Activated naive CD8-positive, alpha-beta T cell treated with anti-CD3 and anti-CD28 coated beads for 36 hours (primary cell): ENCODE measurements around the gene DHX58. TPM values are rescaled to one million over a fixed set of nuclear protein-coding genes. Genes with fewer than 3 reads are reported as not detected.

Experiments
- DNase-seq: peaks from one replicate; pipeline ENCODE4 v3.0.0; 2021
- H3K27ac Mint-ChIP-seq: one replicate; pipeline ENCODE4 v1.8.0; 2022; ENCODE audit warnings: mild to moderate bottlenecking, moderate library complexity, mixed read lengths
- H3K27me3 Mint-ChIP-seq: one replicate; pipeline ENCODE4 v1.8.0; 2022; ENCODE audit warnings: mild to moderate bottlenecking, mixed read lengths
- H3K36me3 Mint-ChIP-seq: one replicate; pipeline ENCODE4 v1.8.0; 2021; ENCODE audit warnings: mild to moderate bottlenecking, mixed read lengths
- H3K4me1 Mint-ChIP-seq: one replicate; pipeline ENCODE4 v1.8.0; 2021; ENCODE audit warnings: mixed read lengths
- H3K4me3 Mint-ChIP-seq: one replicate; pipeline ENCODE4 v1.8.0; 2022; ENCODE audit warnings: mild to moderate bottlenecking, moderate library complexity, mixed read lengths
- H3K9me3 Mint-ChIP-seq: one replicate; pipeline ENCODE4 v1.8.0; 2022; ENCODE audit warnings: mixed read lengths
- total RNA-seq, 2 experiments: library from RNA; stranded (reverse); gene quantifications; one replicate each; pipeline ENCODE4 v1.2.3, GENCODE V29; 2021

DHX58 gene
- total RNA-seq, 2 experiments from 2014 or later = 23.5 to 24.9 TPM

DNA sequence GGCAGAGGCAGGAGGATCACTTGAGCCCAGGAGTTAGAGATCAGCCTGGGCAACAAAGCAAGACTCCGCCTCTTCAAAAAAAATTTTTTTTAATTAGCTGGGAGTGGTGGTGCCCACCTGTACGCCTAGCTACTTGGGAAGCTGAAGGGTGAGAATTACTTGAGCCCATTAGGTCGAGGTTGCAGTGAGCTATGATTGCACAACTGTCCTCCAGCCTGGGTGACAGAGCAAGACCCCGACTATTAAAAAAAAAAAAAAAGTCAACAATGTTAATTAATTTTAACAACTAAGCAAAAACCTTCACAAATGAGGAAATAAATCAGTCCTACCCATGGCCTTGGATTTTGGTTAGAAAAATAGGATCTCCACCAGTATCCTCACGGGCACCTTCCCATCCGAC is 5.4 kb downstream of the DHX58 start:
- H3K36me3 Mint-ChIP-seq = peaks cover 7% of the 10 kb centered on the region
- peaks cover 23% of the 10 kb centered on the region for H3K4me1 Mint-ChIP-seq
- H3K4me3 Mint-ChIP-seq = peak overlapping the region; percentile 59
- no peak for DNase-seq
- H3K9me3 Mint-ChIP-seq = no peaks in the 10 kb centered on the region
- no peaks in the 10 kb centered on the region for H3K27me3 Mint-ChIP-seq
- no peak overlapping the region for H3K27ac Mint-ChIP-seq

DNA sequence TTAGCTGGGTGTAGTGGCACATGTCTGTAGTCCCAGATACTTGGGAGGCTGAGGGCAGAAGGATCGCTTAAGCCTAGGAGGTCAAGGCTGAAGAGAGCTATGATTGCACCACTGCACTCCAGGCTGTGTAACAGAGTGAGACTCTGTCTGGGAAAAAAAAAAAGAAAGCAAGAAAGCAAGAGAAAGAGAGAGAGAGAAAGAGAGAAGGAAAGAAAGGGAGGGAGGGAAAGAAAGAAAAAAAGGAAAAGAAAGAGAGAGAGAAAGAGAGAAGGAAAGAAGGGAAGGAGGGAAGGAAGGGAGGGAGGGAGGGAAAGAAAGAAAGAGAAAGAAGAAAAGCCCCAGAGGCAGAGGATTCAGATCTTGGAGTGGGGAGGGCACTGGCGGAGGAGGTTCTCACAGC is 6.5 kb downstream of the DHX58 start:
- Mint-ChIP-seq H3K36me3 (peaks cover 7% of the 10 kb centered on the region), H3K9me3 (no peaks in the 10 kb centered on the region), H3K27me3 (no peaks in the 10 kb centered on the region), H3K4me1 (peaks cover 20% of the 10 kb centered on the region), H3K27ac (no peak overlapping the region), H3K4me3 (no peak overlapping the region)
- no peak for DNase-seq

- Mint-ChIP-seq H3K27me3 (no peaks in the 10 kb centered on the region), H3K27ac (no peak overlapping the region), H3K36me3 (peaks cover 4% of the 10 kb centered on the region), H3K4me3 (no peak overlapping the region), H3K4me1 (peaks cover 12% of the 10 kb centered on the region), H3K9me3 (no peaks in the 10 kb centered on the region)
- DNase-seq = no peak
Observed at GRCh38 chr17:42104264-42104663, 8.2 kb downstream of the DHX58 start.

GRCh38 chr17:42103221-42103954 is 9.1 kb downstream of the DHX58 start:
- DNase-seq = no peak
- no peak overlapping the region for H3K27ac Mint-ChIP-seq
- peaks cover 4% of the 10 kb centered on the region for H3K36me3 Mint-ChIP-seq
- no peaks in the 10 kb centered on the region for H3K27me3 Mint-ChIP-seq
- H3K4me1 Mint-ChIP-seq = peaks cover 12% of the 10 kb centered on the region
- H3K4me3 Mint-ChIP-seq = no peak overlapping the region
- H3K9me3 Mint-ChIP-seq = no peaks in the 10 kb centered on the region

- Mint-ChIP-seq H3K27ac (no peak overlapping the region), H3K4me3 (no peak overlapping the region), H3K36me3 (no peaks in the 10 kb centered on the region), H3K27me3 (peaks cover 14% of the 10 kb centered on the region), H3K9me3 (no peaks in the 10 kb centered on the region), H3K4me1 (peaks cover 5% of the 10 kb centered on the region)
- peak; percentile 77 for DNase-seq
Observed at GRCh38 chr17:42101513-42102292, 10.8 kb downstream of the DHX58 start.

GRCh38 chr17:42098730-42099399 is 13.6 kb downstream of the DHX58 start:
- Mint-ChIP-seq H3K4me3 (no peak overlapping the region), H3K4me1 (peaks cover 5% of the 10 kb centered on the region), H3K9me3 (no peaks in the 10 kb centered on the region), H3K27me3 (peaks cover 30% of the 10 kb centered on the region), H3K27ac (no peak overlapping the region), H3K36me3 (no peaks in the 10 kb centered on the region)
- no peak for DNase-seq

DNA sequence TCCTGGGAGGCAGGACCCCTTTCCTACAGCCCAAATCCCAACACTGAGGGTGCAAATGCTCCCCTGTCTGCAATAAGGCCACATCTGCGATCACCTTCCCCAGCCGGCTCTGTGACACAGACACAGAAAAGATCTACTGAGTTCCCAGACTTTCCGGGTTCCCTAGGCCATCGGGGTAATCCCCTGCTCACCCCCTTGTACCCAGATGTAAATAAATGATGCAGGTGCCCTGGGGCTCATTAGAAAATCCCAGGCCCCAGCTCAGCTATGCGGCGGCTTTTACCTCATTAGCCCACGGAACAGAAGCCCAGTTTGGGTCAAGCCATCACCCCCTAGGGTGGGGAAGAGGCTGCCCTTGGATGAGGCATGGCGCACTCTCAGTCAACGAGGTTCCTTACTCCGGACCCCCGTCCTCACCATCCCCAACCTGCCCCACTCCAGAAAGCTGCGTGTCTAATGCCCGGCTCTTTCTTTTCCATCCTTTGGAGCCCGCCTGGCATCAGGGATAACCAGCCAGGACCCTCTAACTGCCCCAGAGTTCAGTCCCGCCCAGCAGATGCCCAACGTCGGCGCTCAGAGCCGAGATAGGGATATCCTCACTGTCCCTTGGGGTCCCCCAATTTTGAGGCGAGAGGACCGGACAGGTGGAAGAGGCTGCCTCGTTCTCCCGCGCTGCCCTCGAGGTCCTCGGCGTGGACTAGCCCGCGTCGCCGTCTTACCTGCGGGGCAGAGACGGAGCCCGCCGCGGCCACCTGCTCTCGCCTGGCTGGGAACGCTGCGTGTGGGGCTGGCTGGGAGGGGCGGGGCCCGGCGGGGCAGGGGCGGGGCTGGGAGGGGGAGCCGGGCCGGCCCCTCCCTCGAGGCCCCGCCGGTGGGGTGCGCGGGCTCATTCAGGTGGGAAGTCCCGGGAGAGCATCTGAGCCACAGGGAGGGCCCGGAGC is 14.6 kb downstream of the DHX58 start, which contains the start of gene ZNF385C:
TSS of gene ZNF385C (minus strand) at position 783 of the 941 bp plus-strand sequence. CDS start 35,417 bp downstream, outside the sequence.
- Mint-ChIP-seq H3K36me3 (no peaks in the 10 kb centered on the region), H3K4me3 (peak within 1 kb of the TSS; percentile 52), H3K27ac (no peak within 1 kb of the TSS), H3K27me3 (peaks cover 30% of the 10 kb centered on the region), H3K4me1 (peaks cover 5% of the 10 kb centered on the region), H3K9me3 (no peaks in the 10 kb centered on the region)
- peak; percentile 52 for DNase-seq

DNA sequence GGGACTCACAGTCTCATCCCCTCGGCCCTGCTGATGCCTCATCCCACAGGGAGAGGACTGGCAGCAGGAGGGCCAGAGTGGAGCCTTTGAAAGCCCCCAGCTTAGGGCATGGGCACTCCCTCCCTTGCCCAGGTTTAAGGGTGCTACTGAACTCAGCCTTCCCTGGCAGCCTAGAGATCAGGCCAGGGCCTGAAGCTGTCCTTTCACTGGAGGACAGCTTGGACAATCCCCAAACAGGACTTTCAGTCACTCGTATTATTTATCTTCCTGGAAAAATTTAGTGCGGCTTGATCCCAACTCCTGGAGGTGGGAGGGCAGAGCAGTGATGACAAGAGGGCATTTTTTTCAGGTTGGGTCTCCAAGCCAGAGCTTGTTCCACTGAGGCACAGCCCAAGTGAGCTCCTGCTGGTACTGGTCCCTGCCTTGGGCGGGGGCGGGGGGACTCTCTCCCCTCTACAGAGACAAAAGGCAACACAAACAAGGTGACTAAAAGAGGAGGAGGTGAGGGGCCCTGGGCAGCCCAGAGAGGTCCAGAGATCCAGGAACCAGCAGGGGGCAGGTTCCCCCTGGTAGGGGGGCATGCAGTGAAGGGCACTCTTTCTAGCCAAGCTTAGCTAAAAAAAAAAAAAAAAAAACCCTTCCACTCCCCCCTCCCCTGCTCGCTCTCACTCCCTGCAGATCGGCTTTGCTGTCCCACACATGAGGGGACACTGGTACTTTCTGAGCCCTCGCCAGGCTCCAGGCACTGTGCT is 16.0 kb downstream of the DHX58 start:
- peaks cover 5% of the 10 kb centered on the region for H3K4me1 Mint-ChIP-seq
- no peaks in the 10 kb centered on the region for H3K9me3 Mint-ChIP-seq
- no peak for DNase-seq
- H3K27ac Mint-ChIP-seq = no peak overlapping the region
- no peaks in the 10 kb centered on the region for H3K36me3 Mint-ChIP-seq
- peaks cover 33% of the 10 kb centered on the region for H3K27me3 Mint-ChIP-seq
- H3K4me3 Mint-ChIP-seq = no peak overlapping the region

DNA sequence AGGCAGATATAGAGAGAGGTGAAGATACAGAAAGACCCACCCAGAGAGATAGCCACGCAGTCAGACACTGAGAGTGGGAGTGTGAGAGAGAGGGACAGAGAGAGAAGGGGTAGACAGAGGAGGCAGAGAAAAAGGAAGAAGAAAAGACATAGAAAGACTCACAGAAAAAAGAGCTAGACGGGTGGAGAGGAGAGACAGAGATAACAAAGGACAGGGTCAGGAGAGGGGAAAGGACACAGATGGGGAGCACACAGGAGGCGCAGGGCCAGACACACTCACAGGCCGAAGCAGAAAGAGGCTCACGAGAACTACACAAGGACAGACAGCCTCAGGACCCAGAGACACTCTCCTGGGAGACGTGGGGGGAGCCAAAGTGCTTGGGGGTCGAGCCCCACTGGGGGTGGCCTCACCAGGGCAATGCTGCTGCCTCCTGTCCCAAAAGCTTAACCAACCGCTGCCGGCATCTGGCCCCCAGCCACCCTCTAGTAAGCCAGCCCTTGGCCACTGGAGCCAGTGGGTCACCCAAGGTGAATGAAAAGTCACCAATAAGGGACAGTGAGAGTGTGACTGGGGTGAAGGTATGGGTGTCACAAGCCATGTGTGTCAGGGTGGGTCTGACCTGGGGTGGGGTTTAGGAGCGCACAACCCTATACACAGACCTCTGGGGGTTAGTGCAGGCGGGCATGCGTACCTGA is 18.0 kb downstream of the DHX58 start:
- no peak overlapping the region for H3K4me3 Mint-ChIP-seq
- H3K27me3 Mint-ChIP-seq = peaks cover 37% of the 10 kb centered on the region
- no peak for DNase-seq
- peaks cover 3% of the 10 kb centered on the region for H3K4me1 Mint-ChIP-seq
- no peaks in the 10 kb centered on the region for H3K9me3 Mint-ChIP-seq
- H3K36me3 Mint-ChIP-seq = no peaks in the 10 kb centered on the region
- no peak overlapping the region for H3K27ac Mint-ChIP-seq

- peaks cover 3% of the 10 kb centered on the region for H3K4me1 Mint-ChIP-seq
- H3K4me3 Mint-ChIP-seq = no peak overlapping the region
- H3K9me3 Mint-ChIP-seq = no peaks in the 10 kb centered on the region
- DNase-seq = no peak
- H3K36me3 Mint-ChIP-seq = no peaks in the 10 kb centered on the region
- H3K27ac Mint-ChIP-seq = no peak overlapping the region
- peaks cover 35% of the 10 kb centered on the region for H3K27me3 Mint-ChIP-seq
Observed at GRCh38 chr17:42092939-42093338, 19.6 kb downstream of the DHX58 start.

DNA sequence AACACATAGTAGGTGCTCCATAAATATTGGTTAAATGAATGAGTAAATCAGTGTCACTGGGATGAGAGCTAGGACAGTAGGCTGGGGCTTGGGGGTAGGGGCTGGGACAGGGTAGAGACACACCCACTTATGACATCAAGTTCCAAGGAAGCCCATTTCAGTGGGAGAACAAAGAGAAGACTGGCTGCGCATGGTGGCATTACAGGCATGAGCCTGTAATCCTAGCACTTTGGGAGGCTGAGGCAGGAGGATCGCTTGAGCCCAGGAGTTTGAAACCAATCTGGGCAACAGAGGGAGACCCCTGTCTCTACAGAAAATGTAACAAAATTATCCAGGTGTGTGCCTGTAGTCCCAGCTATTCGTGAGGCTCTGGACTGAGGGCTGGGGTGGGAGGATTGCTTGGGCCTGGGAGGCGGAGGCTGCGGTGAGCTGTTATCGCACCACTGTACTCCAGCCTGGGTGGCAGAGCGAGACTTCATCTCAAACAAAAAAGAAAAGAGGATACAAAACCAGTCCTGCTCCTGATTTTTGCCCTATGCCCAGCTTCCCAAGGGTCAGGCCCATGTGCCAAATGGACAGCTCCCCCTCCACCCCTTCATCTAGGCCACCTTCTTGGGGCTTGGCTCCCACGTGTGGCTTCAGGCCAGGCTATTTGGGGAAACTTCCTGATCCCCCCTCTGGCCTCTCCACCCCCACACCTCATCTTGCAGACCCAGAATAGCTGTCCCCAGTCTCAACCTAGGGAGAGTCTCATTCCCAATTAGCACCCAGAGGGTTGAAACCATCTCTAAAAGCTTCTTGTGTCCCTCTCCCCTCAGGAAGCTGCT is 21.3 kb downstream of the DHX58 start:
- H3K27me3 Mint-ChIP-seq = peaks cover 18% of the 10 kb centered on the region
- no peak overlapping the region for H3K4me3 Mint-ChIP-seq
- H3K4me1 Mint-ChIP-seq = no peaks in the 10 kb centered on the region
- no peaks in the 10 kb centered on the region for H3K9me3 Mint-ChIP-seq
- no peak overlapping the region for H3K27ac Mint-ChIP-seq
- DNase-seq = no peak
- H3K36me3 Mint-ChIP-seq = no peaks in the 10 kb centered on the region

DNA sequence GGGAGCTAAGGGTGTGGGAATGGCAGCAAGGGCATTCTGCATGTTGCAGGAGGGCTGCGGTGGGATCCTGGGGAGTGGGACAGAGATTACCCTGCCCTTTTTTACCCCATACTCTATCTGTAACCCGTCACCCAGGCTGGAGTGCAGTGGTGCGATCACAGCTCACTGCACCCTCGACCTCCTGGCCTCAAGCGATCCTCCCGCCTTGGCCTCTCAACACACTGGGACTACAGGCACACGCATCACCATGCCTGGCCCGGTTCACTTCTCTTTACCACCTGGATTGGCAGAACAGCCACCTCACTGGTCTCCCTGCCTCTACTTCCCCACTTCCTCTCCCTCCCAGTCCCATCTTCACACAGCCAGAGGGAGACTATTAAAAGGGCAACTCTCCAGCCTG is 23.8 kb downstream of the DHX58 start:
- H3K36me3 Mint-ChIP-seq = no peaks in the 10 kb centered on the region
- H3K4me3 Mint-ChIP-seq = no peak overlapping the region
- H3K27ac Mint-ChIP-seq = no peak overlapping the region
- no peaks in the 10 kb centered on the region for H3K4me1 Mint-ChIP-seq
- no peaks in the 10 kb centered on the region for H3K9me3 Mint-ChIP-seq
- DNase-seq = no peak
- H3K27me3 Mint-ChIP-seq = peaks cover 7% of the 10 kb centered on the region
